OCI-LY3 (cell line): Measurements from ENCODE around the gene CDC42BPA.

Source experiments
- EZH2phosphoT487 ChIP-seq: fragments of 200-600 bp; shearing (Covaris generic); IDR thresholded peaks from 2 replicates; pipeline ENCODE4 v1.6.1; 2018; ENCODE audit warnings: antibody characterized with exemption, mixed run types, low read depth
- TF ChIP-seq, protein P1 (sequence below): fragments of 200-600, 300-600 bp; sonication (generic); IDR thresholded peaks from 2 replicates; pipeline ENCODE4 v1.5.1; 2014; ENCODE audit warnings: antibody characterized with exemption, low read length, low read depth

DNA sequence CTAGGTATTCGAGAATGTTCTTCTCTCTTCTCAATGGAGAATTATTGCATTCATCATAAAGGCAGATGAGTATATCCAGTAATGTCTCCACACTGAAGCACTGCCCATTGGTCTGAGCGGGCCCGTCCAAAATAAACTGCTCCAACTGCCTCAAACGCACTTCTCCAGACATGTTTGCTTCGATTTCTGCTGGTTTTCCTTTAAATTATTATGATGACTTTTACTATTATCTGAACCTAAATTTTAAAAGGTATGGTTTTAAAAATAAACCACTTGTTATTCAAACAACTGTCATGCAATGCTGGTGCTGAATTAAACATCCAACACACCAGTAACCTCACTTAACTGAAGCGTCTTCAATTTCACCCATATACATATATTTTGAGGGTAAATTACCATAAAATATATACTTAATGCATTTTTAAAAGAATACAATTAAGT is 1.3 kb downstream of the CDC42BPA start:
- TF ChIP-seq, protein P1, sequence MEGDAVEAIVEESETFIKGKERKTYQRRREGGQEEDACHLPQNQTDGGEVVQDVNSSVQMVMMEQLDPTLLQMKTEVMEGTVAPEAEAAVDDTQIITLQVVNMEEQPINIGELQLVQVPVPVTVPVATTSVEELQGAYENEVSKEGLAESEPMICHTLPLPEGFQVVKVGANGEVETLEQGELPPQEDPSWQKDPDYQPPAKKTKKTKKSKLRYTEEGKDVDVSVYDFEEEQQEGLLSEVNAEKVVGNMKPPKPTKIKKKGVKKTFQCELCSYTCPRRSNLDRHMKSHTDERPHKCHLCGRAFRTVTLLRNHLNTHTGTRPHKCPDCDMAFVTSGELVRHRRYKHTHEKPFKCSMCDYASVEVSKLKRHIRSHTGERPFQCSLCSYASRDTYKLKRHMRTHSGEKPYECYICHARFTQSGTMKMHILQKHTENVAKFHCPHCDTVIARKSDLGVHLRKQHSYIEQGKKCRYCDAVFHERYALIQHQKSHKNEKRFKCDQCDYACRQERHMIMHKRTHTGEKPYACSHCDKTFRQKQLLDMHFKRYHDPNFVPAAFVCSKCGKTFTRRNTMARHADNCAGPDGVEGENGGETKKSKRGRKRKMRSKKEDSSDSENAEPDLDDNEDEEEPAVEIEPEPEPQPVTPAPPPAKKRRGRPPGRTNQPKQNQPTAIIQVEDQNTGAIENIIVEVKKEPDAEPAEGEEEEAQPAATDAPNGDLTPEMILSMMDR = no peak
- TF ChIP-seq EZH2phosphoT487 = no peak
